Measurements from ENCODE around the gene CYP19A1.

DNA sequence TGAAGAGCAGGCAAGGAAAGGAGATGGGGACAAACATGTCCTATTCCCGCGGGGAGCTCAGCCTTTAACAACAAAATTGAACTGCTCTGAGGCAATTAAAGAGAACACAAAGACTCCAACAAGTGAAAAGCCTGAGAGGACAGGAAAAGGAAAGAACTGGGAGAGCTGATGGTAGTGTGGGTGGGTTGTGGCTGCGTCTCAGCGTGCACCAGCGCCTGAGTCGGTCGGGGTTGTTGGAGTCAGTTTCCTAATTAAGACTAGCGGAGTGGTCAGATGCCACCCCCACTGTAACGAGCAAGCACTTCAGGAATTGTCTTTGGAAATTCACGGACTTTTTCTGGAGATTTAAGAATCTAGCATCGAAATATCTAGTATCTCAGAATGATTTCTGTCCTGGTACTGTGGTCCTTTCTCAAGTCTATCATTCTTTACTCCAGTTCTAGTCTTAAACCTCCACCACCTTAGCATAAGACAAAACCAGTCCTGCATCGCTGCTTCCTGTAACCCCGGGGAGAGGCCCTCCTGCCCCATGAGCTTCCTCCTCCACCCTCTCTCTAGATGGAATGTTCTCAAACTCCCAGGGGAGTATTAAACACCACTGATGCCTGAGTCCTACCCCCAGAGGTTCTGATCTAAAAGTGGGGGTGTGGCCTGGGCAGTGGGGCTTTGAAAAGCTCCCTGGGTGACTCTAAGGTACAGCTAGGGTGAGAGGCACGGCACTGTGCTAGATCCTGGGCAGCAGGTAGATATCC lies 104.0 kb downstream of the CYP19A1 start:
- TF ChIP-seq, protein P1, sequence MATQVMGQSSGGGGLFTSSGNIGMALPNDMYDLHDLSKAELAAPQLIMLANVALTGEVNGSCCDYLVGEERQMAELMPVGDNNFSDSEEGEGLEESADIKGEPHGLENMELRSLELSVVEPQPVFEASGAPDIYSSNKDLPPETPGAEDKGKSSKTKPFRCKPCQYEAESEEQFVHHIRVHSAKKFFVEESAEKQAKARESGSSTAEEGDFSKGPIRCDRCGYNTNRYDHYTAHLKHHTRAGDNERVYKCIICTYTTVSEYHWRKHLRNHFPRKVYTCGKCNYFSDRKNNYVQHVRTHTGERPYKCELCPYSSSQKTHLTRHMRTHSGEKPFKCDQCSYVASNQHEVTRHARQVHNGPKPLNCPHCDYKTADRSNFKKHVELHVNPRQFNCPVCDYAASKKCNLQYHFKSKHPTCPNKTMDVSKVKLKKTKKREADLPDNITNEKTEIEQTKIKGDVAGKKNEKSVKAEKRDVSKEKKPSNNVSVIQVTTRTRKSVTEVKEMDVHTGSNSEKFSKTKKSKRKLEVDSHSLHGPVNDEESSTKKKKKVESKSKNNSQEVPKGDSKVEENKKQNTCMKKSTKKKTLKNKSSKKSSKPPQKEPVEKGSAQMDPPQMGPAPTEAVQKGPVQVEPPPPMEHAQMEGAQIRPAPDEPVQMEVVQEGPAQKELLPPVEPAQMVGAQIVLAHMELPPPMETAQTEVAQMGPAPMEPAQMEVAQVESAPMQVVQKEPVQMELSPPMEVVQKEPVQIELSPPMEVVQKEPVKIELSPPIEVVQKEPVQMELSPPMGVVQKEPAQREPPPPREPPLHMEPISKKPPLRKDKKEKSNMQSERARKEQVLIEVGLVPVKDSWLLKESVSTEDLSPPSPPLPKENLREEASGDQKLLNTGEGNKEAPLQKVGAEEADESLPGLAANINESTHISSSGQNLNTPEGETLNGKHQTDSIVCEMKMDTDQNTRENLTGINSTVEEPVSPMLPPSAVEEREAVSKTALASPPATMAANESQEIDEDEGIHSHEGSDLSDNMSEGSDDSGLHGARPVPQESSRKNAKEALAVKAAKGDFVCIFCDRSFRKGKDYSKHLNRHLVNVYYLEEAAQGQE (IDR thresholded peaks at IDR 0.05; ENCODE audit: insufficient read depth in 1 of 2, low read depth in 2 of 2, low read length in 2 of 2) = no peak
- TF ChIP-seq TAF1 (IDR thresholded peaks at IDR 0.05; ENCODE audit: borderline replicate concordance, insufficient read depth, low read length) (no peak), POLR2AphosphoS5 (IDR thresholded peaks at IDR 0.05; ENCODE audit: low read depth, low read length) (no peak)

Measured in PFSK-1 (cell line).